H1 (cell line): ENCODE measurements around the gene SNTG2.

Source experiments
- BRCA1 ChIP-seq: IDR thresholded peaks from 2 replicates; pipeline ENCODE4 v1.6.1; 2012; ENCODE audit warnings: low read depth, low read length, improper control_type of control experiment
- CTCF ChIP-seq, 3 experiments: IDR thresholded peaks; 1 replicate in 2 of 3; 2 replicates in 1 of 3; pipeline versions ENCODE4 v1.5.1 to v1.6.1; 2011; ENCODE audit warnings: low read length in 3 of 3, mild to moderate bottlenecking in 3 of 3, inconsistent platforms in 2 of 3, low read depth in 1 of 3, moderate library complexity in 1 of 3; ENCODE audit not compliant: insufficient read depth in 1 of 3; ENCODE audit errors: control extremely low read depth in 1 of 3
- POLR2AphosphoS5 ChIP-seq: IDR thresholded peaks from 2 replicates; pipeline ENCODE4 v1.6.1; 2011; ENCODE audit warnings: low read depth, low read length

GRCh38 chr2:1209246-1209645 lies 258.6 kb downstream of the SNTG2 start:
- TF ChIP-seq BRCA1 (no peak), POLR2AphosphoS5 (no peak), CTCF (IDR thresholded peaks at IDR 0.05; ENCODE audit: control extremely low read depth in 1 of 3, insufficient read depth in 1 of 3, low read depth in 1 of 3, low read length in 3 of 3) (no peak)
